HG02943 (cell line): Measurements from ENCODE around the gene PDE4D.

ENCODE experiments used
- ATAC-seq: cut with Tn5 transposase; IDR thresholded peaks from one replicate; pipeline ENCODE4 v1.9.1; 2021; ENCODE audit warnings: mild to moderate bottlenecking, low read depth, moderate library complexity; ENCODE audit not compliant: unreplicated experiment

The PDE4D gene

GRCh38 chr5:59140133-59140532 is 753.4 kb downstream of the PDE4D start:
- no peak for ATAC-seq

DNA sequence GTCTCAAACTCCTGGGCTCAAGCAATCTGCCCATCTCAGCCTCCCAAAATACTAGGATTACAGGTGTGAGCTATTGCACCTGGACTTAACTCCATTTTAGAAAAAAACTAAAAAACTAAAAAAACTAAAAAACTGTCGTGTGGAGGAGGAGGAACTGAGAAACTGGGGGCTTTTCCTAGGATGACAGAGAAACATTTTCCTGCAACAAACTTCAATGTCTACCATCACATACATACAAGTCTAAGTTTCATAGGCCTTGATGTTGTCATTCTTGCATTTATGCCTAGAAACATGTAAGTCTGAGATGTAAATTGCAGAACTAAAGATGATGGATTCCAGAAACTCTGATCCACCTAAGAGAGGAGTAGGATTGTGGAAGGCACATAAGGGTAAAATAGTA is 753.8 kb downstream of the PDE4D start:
- ATAC-seq = no peak

DNA sequence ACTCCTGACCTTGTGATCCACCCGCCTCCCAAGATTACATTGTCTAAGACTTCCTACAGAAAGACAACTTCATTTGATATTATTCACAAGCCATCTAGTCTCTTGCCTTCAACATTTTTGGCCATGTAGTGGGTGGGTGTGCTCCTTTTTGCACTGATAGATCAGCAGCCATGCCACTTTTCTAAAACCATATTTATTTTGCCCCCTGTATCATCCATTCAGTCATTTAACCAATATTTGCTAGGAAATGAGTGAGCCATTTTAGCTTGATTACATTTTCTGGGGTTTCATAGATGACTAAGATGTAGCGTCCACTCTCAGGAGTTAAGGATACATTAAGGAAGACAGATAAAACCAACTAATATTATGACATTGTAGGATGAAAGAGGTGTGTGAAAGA is 755.0 kb downstream of the PDE4D start:
- ATAC-seq = no peak

DNA sequence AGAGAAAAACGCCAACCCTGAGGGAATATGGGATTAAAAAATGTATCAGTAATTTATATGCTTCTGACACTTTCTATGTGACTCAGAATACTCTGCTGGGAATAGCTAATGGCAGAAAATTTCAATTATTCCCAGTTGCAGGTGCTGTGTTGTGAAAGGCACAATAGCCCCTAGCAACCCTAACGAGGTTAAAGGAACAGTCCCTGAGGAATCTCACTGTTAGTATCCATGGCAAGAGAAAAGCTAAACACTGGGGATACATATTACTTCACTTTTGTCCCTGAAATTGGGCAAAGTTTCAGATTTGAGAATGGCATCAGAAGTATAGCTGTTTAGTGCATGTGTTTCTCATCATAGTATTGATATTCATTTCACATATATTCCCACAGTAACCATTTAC is 755.7 kb downstream of the PDE4D start:
- ATAC-seq = no peak

DNA sequence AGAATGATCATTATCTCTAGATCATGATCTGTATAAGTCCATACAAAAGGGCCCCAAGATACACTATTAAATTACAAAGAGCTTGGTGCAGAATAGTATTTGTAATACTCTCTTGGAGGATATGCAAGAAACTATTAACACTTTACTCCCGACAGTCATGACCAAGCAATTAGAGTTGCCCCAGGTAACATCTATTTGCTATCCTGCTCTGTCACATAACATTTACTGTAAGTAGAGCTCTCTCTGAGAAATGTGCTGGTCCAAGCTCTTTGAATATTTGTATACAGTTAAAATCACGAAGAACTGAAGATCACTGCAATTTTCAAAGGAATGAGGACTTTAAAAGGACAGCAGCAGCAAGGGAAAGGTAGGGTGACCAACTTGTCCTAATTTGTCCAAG is 757.0 kb downstream of the PDE4D start:
- no peak for ATAC-seq

DNA sequence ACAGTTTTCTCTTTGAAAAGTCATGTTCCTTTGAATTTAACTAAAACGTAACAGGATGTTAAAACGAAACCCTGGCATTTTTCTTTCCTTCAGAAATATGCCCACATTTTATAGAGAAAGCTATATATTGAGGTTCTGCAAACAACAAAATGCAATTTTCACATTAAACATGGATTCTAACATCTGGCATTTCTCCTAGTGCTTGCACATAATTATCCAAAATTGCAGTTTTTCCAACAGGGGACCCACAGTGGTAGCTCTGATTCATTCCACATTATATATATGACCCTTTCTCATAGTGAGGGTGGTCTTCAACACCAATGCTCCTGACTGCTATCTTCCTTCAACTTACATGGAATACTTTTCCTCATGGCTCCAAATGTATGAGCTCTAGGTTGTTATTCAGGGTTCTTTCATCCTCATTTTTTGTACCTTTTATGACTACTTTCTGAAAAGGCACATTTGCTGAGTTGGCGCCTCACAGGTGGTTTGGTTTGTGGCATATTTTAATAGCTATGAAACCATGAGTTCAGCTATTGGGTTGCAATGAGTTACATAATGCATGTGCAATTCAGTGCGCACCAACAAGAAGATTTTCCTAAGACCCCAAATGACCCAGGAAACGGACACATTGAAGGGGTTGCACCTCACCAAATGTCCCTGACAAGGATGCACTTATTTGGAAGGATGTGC is 758.9 kb downstream of the PDE4D start:
- no peak for ATAC-seq

GRCh38 chr5:59133764-59134261 is 759.7 kb downstream of the PDE4D start:
- no peak for ATAC-seq

DNA sequence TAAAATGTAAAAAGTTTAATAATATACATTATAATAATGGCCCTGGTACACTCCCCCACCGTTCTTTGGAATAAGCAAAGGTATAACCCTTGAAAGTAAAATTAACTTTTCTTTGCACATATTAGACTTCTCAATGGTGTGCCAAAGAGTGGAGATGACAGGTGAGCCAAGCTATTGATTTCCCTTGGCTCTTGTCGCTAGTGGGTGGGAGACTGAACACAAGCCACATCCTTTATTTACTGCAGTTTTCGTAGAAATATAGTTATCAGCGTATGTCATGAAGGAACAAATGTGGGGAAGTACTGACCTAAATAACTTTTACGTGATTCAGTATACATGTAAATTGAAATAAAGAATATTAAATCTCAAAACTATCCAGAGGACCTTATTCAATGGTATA is 761.4 kb downstream of the PDE4D start:
- ATAC-seq = no peak

- ATAC-seq = no peak
These were observed 763.1 kb downstream of the PDE4D start for GRCh38 chr5:59130431-59130830.

DNA sequence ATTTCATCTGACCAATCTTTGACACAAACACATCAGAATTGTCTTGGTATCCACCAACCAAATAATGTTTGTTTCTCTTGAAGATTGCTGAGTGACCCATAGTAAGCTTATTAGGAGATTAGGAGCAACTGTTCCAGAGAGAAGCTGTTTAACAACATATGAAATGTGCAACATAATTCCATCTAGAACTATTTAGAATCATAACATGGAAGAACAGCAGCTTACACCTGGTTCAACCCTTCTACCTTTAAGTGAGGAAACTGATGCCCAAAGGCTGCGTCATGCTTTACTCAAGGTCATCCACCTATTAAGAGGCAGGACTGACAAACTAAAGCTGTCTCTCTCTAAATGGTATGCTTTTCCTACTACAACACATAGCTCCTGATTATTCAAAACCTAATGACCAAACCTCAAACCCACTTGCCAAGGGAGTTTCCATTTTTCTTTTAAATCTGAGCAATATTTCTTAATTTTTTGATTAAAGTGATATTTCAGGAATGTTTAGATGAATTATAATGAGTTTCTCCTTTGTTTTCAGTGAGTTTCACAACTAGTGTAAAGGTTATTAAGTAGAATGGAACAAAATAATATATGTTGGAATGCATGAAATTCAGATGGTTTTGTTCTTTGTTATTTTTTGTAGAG is 764.8 kb downstream of the PDE4D start:
- ATAC-seq = no peak

GRCh38 chr5:59126708-59127573 is 766.6 kb downstream of the PDE4D start:
- no peak for ATAC-seq

DNA sequence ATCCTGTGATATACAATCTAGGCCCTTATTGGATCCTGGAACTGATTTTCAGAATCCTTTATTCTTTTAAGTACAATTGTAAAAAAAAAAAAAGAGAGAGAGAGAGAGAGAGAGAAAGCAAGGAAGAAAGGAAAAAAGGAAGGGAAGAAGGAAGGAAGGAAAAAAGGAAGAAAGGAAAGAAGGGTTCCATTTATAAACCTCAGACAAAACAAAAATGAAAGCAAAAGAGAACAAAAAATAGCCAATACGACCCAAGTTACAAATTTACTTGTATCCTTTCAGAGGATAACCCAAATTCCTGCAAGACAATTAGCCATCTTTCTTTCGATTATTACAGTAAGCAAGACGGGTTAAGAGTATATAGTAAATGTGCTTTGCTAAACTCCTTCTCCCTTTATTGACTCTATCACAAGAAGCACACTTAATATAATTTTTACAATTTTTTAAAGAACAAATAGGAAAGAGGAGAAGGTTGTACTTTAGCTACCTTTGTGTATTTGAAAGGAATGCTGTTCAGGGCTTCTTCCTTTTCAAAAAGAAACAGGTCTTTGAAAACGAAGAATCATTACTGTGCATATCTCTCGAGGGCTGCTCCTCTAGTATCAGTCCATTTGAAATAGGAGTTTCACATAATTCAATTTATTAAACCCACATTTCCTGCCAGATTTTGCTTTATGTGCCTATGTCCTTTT is 767.4 kb downstream of the PDE4D start:
- ATAC-seq = no peak

DNA sequence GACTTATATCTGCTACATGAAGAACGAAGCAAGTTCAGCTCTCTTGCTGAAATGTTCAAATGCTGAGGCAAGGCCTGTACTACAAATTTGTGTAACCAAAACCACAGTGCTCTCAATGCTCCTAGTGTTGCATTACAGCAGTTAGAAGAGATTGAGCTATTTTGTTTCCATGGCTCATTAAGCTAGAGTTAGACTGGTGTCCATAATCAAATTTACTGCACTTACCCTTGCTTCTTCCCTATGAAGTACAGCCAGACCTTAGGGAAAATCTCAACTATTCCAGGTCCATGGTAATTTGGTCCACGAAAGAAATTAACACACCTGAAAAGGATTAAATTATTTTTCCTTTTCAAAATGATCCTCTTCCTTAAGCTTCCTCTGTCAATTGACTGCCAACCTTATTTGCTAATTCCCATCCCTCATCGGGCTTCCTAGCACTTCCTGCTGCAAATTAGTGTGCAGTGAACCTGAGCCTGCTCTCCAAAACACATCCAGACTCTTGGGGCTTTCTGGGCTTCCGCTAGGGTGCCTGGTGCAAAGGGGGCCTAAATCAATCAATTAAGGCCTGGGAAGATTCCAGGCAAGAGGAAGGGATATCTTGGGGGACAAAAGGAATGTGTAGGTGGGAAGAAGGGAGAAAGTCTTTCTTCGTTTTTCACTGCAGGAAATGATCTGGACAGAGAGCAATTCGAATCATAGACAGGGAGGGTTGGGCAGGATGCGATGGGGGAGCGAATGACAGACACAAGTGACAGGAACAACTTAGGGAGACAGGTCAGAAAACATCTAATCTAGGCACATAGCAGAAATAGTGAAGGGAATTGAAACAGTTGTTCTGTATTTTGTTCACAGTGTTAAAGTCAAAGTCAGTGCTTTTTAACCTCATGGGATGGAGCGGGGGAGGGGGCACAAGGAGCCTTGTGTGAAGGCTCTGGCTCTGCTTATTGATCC is 768.2 kb downstream of the PDE4D start:
- no peak for ATAC-seq

DNA sequence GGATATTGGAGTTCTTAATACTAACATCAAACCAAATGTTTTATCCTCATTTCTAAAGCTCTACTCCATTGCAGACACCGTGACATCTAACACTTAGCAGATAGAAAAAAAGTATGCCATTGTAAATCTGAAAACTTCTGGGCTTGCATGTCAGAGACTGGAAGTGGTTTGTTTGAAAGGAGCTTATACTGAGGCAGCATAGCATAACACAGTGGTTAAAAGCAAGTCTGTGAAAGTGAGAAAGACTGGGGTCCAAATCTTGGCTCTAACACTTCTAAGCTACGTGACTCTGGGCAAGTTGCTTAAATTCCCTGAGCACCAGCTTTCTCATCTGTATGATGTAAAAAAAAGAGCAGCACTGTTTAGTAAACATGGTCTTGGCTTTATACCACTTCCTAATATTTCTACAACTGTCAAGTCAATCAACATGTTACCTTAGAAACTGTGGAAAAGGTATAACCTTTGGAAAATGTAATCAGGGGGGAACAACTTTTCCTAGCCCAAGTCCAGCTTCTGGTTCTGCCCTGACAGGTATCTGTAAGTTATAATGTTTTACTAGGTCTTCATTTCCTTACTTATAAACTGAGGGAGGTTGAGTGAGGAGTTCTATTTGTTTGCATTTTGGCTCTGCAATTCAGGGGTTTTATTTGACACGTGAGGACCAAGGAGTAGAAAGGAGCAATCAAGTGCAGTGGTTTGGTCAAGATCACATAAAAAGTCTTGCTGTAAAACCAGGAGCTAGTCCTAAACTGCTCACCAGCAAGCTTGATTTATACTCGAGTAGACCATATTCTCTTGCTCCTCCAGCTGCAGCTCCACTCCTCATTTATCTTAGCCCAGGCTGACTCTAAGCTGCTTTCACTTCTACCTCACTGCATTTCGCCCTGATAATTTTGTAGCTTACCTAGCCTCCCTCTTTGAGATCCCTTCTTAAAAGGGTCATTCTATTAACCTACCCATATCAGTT is 769.6 kb downstream of the PDE4D start:
- ATAC-seq = no peak

GRCh38 chr5:59119480-59119879 is 774.0 kb downstream of the PDE4D start:
- no peak for ATAC-seq

GRCh38 chr5:59117320-59117719 is 776.2 kb downstream of the PDE4D start:
- ATAC-seq = no peak

DNA sequence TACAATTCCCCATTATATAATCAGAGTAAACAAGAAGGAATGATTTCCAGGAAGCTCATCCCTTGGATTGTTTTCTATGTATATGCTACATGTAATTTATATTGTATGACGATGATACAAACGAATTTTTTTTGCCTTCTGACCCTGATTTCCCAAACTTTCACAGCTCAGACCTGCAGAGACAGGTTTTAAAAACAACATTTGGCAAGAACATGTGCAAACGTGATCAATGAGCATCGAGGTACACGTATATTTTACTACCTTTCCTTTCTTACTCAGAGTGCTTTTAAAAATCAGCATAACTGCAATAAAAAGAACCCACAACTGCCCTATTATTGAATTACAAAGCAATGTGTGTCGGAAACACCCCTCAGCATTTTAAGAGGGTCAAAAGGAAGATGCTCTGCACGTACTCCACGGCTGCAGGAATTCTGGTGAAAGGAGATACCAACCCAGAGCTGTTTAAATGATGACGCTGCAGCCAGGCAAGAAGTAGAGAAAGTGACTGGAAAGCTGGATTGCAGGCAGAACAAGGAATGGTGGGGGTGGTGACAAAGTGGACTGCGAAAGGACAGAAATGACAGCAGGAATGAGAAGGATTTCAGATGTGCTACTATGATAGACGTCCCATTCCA is 777.2 kb downstream of the PDE4D start:
- no peak for ATAC-seq

GRCh38 chr5:59115345-59115744 is 778.2 kb downstream of the PDE4D start:
- no peak for ATAC-seq
